IPS-18c (cell line): ENCODE measurements around the gene SIGLEC5.
"Not testable (repeated sequence)": the region's sequence is repeated elsewhere in the genome, so short reads cannot be mapped to it uniquely, and the experiment has no call there.

Source experiments
- H3K4me3 ChIP-seq: 2 replicates; pipeline ENCODE4 v1.7.0; 2013; ENCODE audit warnings: low read depth, mild to moderate bottlenecking, low read length, moderate library complexity; ENCODE audit not compliant: insufficient read depth
- H3K9me3 ChIP-seq: one replicate; pipeline ENCODE4 v1.6.1; 2013; ENCODE audit warnings: mild to moderate bottlenecking, low read length, moderate library complexity; ENCODE audit not compliant: control insufficient read depth, insufficient read depth

Gene SIGLEC5, protein sequence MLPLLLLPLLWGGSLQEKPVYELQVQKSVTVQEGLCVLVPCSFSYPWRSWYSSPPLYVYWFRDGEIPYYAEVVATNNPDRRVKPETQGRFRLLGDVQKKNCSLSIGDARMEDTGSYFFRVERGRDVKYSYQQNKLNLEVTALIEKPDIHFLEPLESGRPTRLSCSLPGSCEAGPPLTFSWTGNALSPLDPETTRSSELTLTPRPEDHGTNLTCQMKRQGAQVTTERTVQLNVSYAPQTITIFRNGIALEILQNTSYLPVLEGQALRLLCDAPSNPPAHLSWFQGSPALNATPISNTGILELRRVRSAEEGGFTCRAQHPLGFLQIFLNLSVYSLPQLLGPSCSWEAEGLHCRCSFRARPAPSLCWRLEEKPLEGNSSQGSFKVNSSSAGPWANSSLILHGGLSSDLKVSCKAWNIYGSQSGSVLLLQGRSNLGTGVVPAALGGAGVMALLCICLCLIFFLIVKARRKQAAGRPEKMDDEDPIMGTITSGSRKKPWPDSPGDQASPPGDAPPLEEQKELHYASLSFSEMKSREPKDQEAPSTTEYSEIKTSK

DNA sequence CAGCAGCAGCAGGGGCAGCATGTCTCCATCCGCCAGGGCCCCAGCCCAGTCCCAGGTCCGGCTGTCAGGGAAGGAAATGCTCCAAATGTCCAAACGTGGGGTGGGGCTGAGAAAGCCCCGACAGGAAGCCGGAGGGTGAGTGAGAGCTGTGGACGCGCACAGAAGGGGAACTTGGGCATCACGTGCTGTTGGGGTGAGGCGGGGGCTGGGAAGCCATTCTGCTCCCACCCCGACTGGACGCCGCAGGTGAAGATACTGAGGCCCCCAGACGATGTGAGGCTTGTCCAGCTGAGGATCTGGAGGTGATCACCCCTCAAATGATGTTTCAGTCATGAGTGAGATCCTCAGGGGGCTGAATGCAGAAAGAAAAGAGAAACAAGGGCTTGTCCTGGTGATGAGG lies at the start of gene SIGLEC5:
TSS of gene SIGLEC5 (minus strand) at position 87 of the 400 bp plus-strand sequence. CDS start at position 21, 66 bp downstream.
- H3K9me3 ChIP-seq, H3K4me3 ChIP-seq: not testable (repeated sequence)

DNA sequence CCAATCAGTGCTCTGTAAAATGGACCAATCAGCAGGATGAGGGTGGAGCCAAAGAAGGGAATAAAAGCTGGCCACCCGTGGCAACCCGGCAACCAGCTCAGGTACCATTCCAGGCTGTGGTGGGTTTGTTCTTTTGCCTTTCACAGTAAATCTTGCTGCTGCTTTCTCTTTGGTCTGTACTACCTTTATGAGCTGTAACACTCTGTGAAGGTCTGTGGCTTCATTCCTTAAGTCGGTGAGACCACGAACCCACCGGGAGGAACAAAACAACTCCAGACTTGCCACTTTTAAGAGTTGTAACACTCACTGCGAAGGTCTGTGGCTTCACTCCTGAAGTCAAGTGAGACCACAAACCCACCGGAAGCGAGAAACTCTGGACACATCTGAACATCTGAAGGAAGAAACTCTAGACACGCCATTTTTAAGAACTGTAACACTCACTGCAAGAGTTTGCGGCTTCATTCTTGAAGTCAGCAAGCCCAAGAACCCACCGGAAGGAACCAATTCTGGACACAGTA lies 46.4 kb upstream of the SIGLEC5 start:
- Histone ChIP-seq H3K4me3 (no peak overlapping the region), H3K9me3 (no peaks in the 10 kb centered on the region)

DNA sequence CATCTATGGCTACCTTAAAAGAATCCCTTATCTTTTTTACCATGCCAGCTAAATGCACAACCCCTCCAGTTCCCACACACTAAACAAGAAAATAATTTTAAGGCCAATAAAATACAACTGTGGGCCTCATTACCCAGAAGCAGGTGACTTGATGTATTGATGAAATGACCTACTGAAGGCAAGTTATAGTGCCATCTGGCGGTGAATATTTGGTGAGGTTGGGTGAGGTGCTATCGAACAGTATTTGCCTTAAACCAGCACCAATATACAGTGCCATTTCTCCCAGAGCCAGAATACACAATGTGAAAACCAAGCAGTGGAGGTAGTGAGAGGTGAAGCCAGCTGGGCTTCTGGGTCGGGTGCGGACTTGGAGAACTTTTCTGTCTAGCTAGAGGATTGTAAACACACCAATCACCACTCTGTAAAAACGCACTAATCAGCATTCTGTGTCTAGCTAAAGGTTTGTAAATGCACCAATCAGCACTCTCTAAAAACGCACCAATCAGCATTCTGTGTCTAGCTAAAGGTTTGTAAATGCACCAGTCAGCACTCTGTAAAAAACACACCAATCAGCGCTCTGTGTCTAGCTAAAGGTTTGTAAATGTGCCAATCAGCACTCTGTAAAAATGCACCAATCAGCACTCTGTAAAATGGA lies 45.8 kb upstream of the SIGLEC5 start:
- H3K4me3 ChIP-seq, result not testable (repeated sequence)

DNA sequence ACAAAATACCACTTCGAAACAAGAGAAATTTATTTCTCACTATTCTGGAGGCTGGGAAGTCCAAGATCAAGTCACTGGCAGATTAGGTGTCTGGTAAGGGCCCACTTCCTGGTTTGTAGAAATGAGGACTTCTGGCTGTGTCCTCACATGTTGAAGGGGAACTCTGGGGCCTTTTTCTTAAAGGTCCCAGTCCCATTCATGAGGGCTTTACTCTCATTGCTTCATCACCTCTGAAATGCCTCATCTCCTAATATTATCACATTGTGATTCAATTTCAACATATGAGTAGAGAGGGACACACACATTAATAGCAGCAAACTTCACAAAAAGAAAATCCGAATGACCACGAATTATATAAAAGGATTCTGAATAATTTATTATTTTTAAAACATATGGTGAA lies 38.0 kb upstream of the SIGLEC5 start:
- no peak overlapping the region for H3K4me3 ChIP-seq
- peaks cover 2% of the 10 kb centered on the region for H3K9me3 ChIP-seq

More for the DNA sequence above, 45.8 kb upstream of the SIGLEC5 start:
- not testable (repeated sequence) for H3K9me3 ChIP-seq

DNA sequence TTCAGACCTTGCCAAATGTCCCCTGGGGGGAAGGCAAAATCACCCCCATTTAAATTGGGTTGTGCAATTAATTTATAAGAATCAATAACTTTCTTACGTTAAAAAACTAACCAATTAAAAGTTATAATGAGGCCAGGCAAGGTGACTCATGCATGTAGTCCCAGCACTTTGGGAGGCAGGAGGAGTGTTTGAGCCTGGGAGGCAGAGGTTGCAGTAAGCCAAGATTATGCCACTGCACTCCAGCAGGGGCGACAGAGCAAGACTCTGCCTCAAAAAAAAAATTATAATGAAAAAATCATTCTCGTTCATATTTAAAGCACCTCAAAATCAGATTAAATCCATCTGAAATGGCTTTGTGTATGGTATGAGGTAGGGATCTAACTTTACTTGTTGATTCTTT lies 34.8 kb upstream of the SIGLEC5 start:
- no peak overlapping the region for H3K4me3 ChIP-seq
- peaks cover 2% of the 10 kb centered on the region for H3K9me3 ChIP-seq

DNA sequence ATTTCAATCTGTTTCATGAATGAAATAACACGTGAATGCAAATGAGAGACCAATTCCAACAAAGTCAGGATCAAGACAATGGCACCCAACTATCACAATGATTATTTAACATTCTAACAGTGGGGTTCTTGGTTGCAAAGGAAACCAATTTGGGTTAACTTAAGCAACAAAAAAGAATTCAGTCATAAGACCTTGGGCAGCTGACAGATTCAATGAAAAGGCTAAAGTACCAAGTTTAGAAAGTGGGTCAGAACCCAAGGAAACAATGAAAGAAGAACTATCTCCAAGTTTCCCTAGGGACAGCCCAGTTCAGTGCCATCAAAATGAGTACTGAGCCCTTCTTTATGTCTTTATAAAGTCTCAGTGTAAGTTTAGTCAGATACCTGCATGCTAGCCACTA lies 33.9 kb upstream of the SIGLEC5 start:
- H3K4me3 ChIP-seq, result no peak overlapping the region

DNA sequence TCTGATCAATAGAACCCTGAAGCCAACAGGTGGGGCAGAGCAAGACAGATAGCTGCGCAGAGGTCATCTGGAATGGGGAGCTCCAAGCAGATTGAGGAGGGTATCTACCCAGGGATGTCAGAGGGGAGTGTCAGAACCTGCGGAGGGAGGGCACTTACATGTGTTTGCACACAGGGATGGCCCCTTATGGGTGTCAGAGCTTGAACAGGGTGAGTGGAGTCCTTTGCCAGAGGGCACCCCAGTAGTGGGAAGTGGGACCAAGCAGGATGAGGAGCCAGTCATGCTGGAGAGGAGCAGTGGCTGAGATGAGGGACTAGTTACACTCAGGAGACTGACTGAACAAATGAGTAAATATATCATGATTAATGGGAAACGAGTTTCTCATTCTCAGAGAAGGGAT lies 33.4 kb upstream of the SIGLEC5 start:
- H3K4me3 ChIP-seq, result no peak overlapping the region
- H3K9me3 ChIP-seq, result peaks cover under 1% of the 10 kb centered on the region

More for the DNA sequence above, 33.9 kb upstream of the SIGLEC5 start:
- peaks cover 2% of the 10 kb centered on the region for H3K9me3 ChIP-seq

DNA sequence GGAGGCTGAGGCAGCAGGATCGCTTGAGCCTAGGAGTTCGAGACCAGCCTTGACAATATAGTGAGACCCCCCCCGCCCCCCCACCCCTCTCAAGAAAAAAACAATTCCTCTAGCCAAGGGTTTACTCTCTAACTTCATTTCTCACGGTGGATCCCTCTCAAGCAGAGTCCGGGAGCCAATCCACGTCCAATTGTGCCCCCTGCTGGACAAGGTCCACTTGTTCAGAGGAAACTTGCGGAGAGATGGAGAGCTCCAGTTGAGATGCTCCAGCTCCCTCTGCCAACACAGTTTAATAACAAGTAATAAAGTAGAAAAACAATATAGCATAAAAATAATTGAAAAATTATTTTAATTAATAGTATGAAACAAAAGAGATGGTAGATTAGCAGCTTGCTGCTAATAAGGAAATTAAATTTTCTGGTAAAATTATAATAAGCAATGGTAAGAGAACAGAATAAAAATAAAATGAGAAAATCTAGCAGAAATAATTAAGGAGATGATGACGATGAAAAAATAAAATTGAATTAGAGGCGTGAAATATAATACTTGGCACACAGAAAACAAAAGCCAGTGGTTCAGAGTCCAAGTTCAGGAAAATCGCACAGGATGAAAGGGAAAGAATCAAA lies 30.9 kb upstream of the SIGLEC5 start:
- Histone ChIP-seq H3K4me3 (no peak overlapping the region), H3K9me3 (no peaks in the 10 kb centered on the region)

DNA sequence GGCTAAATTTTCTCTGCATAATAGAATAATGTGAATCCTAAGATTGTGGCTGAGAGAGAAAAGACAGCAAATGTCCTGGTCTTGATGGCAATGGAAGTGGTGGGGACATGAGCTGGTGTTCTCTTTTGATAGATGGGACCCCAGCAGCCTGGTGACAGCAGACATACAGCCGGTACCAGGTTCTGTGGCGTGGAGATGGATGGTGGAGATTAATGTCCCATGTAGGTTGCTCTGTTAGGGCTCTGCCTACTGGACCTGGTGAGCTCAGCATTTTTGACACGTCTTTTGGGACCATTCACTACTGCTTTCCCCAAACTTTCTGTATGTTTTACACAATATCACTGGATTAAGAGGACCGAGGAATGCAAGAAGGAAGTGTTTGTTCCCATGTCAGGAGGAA lies 24.6 kb upstream of the SIGLEC5 start:
- H3K4me3 ChIP-seq, result no peak overlapping the region
- peaks cover 4% of the 10 kb centered on the region for H3K9me3 ChIP-seq

DNA sequence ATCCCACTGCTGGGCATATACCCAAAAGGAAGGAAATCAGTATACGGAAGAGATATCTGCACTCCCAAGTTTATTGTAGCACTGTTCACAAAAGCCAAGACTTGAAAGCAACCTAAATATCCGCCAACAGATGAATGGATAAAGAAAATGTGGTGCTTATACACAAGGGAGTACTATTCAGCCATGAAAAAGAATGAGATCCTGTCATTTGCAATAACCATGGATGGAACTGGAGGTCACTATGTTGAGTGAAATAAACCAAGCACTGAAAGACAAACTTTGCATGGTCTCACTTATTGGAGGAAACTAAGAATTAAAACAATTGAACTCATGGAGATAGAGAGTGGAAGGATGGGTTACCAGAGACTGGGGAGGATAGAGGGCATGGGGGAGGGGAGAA lies 23.0 kb upstream of the SIGLEC5 start:
- H3K4me3 ChIP-seq, result no peak overlapping the region
- H3K9me3 ChIP-seq, result peaks cover 4% of the 10 kb centered on the region

DNA sequence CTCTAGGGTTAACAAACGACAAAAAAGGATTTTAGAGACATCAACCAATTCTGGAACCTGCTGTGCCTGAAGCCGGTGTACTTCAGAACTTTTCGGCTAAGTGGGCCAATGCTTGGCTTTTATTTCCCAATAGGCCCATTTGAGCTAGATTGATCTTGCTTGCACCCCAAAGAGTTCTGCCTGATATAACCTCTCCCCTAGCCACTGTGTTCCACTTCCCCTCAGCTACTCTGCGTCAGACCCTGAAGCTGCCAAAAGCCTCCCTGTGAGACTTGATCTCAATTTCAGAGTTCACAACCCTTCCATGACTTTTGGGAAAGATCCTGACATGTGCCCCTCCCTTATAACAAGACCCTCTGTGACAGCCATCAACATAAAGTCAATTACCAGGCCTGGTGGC lies 22.1 kb upstream of the SIGLEC5 start:
- Histone ChIP-seq H3K9me3 (peaks cover 4% of the 10 kb centered on the region), H3K4me3 (no peak overlapping the region)

DNA sequence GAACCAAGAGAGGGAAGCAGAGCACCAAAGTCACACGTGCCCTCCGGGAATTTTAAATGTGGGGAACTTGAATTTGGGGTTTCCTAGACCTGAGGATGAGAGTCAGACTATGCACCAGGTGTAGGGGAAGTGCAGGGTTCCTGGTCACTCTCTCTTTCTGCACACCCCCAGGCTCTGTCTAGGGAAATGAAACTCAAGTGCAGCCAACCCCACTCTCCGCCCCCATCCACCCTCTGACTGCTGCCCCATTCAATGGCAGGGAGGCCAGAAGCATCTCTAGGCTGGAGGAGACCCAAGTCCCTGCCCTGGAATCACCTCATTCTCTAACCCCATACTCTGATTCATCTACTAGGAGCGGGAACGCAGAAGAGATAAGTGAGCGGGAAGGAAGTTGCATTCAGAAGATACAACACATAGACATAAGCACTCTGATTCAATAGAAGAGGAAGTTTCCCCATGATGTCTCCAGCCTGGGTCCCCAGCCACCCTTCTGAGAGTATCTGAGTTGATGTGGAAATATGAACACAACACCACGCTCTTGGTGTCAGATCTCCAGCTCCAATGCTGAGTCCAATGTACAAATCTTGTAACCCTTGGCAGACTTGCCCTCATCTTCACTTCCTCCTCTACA lies 21.1 kb upstream of the SIGLEC5 start:
- H3K4me3 ChIP-seq, result no peak overlapping the region
- H3K9me3 ChIP-seq, result peaks cover 4% of the 10 kb centered on the region

DNA sequence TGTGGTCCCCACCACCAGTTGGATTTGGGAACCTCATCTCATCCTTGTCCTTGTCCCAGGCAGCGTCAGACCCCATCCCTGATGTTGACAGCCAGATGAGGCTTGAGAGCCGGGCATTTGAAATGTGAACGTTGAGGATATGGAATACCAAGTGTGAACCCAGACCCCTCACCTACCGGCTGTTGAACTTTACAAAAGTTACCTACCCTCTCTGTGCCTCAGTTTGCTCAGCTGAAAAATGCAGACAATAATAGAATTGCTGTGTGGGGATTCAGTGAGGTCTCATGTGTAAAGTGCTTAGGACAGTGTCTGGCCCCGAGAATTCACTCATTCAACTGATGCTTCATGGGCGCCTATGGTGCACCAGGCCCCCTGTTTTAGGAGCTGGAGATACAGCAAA lies 17.1 kb upstream of the SIGLEC5 start:
- Histone ChIP-seq H3K9me3 (peaks cover 3% of the 10 kb centered on the region), H3K4me3 (no peak overlapping the region)

DNA sequence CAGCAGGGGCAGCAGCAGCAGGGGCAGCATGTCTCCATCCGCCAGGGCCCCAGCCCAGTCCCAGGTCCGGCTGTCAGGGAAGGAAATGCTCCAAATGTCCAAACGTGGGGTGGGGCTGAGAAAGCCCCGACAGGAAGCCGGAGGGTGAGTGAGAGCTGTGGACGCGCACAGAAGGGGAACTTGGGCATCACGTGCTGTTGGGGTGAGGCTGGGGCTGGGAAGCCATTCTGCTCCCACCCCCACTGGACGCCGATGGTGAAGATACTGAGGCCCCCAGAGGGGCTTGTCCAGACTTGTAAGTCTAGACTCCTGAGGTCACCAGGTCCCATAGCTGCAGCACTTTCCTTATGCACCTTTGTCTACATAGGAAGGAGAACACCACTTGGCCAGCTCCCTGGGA lies 16.5 kb upstream of the SIGLEC5 start, which contains the start of gene SIGLEC14:
TSS of gene SIGLEC14 (minus strand) at position 96 of the 400 bp plus-strand sequence. CDS start at position 30, 66 bp downstream.
- not testable (repeated sequence) for H3K4me3 ChIP-seq, H3K9me3 ChIP-seq

DNA sequence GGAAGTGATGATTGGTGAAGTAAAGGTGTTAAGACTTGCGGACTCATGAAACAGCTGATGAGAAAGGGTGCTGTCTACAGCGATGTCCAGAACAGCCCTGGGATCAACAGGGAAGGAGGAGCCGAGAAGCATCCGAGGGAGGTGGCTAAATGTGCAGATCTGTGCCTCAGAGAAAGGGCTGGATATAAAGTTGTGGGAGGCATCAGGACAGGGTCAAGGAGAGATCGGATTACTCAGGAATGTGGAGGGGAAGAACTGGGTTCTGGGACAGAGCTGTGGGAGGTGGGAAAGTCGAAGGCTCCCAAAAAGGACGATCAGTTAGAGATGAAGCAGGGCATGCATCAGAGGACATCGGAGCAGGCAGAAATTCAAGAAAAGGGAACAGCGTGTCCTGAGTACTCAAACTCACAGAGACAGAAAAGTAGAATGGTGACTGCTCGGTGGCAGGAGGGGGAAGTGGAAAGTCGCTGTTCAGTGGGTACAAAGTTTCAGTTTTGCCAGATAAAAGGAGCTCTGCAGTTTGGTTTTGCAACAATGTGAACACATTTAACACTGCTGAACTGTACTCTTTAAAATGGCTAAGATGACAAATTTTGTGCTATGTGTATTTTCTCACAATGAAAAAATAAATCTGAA lies 14.6 kb upstream of the SIGLEC5 start:
- Histone ChIP-seq H3K9me3 (no peaks in the 10 kb centered on the region), H3K4me3 (no peak overlapping the region)

DNA sequence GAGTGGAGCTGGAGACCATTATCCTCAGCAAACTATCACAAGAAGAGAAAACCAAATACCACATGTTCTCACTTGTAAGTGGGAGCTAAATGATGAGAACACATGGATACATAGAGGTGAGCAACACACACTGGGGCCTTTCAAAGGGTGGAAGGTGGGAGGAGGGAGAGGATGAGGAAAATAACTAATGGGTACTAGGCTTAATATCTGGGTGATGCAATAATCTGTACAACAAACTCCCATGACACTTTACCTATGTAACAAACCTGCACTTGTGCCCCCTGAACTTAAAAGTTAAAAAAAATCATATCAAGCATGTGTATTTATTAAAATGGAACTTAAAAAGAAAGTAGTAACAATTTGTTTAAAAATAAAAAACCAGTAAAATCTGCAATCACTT lies 11.4 kb upstream of the SIGLEC5 start:
- Histone ChIP-seq H3K4me3 (no peak overlapping the region), H3K9me3 (no peaks in the 10 kb centered on the region)

DNA sequence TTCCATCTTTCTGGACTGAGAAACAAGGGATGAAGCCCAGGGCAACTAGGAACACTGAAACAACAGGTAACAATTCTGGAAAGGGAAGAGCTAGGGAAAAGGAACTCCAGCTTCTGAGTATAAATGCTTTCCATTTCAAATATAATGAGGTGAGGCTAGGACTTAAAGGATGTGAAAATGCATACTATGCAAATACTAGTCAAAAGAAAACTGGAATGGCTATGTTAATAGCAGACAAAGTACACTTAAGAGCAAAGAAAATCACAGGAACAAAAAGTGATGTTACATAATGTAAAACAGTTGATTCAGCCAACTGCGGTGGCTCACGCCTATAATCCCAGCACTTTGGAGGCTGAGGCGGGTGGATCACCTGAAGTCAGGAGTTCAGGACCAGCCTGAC lies 10.2 kb upstream of the SIGLEC5 start:
- Histone ChIP-seq H3K9me3 (peaks cover 2% of the 10 kb centered on the region), H3K4me3 (no peak overlapping the region)
